Endothelial cell of umbilical vein (primary cell): Measurements from ENCODE around the gene HP1BP3. TPM values are rescaled to one million over a fixed set of nuclear protein-coding genes. Genes with fewer than 3 reads are reported as not detected.

Experiments used
- BruUV-seq: library from RNA; stranded (reverse); fragments of 400-500 nt; replicated peaks from 2 replicates; lab custom pipeline; 2021; lab: Mats Ljungman, UMichigan
- CTCF ChIA-PET: fragments of 300-600, 350-600 bp; sonication (Branson Sonifier 250); formaldehyde crosslinking; loops from one replicate; lab custom pipeline; 2021; ENCODE audit warnings: antibody characterized with exemption, inconsistent platforms; lab: Charles Lee
- POLR2A ChIA-PET: fragments of 300-600, 350-600 bp; sonication (Branson Sonifier 250); formaldehyde crosslinking; loops from one replicate; lab custom pipeline; 2021; ENCODE audit warnings: antibody characterized with exemption, inconsistent platforms; lab: Charles Lee
- DNase-seq: peaks from one replicate; pipeline ENCODE4 v3.0.0-alpha.2; 2011; ENCODE audit warnings: low read depth, low spot score
- FAIRE-seq: peaks from 2 replicates; lab custom pipeline; 2011; peaks lifted over from hg19 to GRCh38; lab: Jason Lieb, UNC
- H2AFZ ChIP-seq: 2 replicates; pipeline ENCODE4 v1.6.0; 2012; ENCODE audit warnings: low read depth, low read length, control low read depth, inconsistent platforms
- H3K27ac ChIP-seq: 2 replicates; pipeline ENCODE4 v1.5.1; 2011; ENCODE audit warnings: low read depth, mild to moderate bottlenecking, control low read depth, low read length, moderate library complexity; ENCODE audit not compliant: insufficient read depth
- H3K27me3 ChIP-seq, 2 experiments: 2 replicates each; pipeline versions ENCODE4 v1.6.0 to v1.6.1; 2011; ENCODE audit warnings: low read length in 2 of 2, mixed read lengths in 1 of 2; ENCODE audit not compliant: control insufficient read depth in 2 of 2, insufficient read depth in 2 of 2
- H3K36me3 ChIP-seq, 2 experiments: 2 replicates in 1 of 2; 3 replicates in 1 of 2; pipeline ENCODE4 v1.5.1; 2011; ENCODE audit warnings: low read length in 2 of 2, mild to moderate bottlenecking in 1 of 2, moderate library complexity in 1 of 2; ENCODE audit not compliant: control insufficient read depth in 2 of 2, insufficient read depth in 2 of 2; ENCODE audit errors: extremely low read depth in 1 of 2
- H3K4me1 ChIP-seq: 3 replicates; pipeline ENCODE4 v1.5.1; 2011; ENCODE audit warnings: mild to moderate bottlenecking, low read length; ENCODE audit not compliant: control insufficient read depth, insufficient read depth; ENCODE audit errors: extremely low read depth
- H3K4me2 ChIP-seq: 2 replicates; pipeline ENCODE4 v1.6.1; 2011; ENCODE audit warnings: low read length, control low read depth, mixed read lengths; ENCODE audit not compliant: insufficient read depth
- H3K4me3 ChIP-seq, 3 experiments: fragments of 200-600 bp in 1 of 3; sonication (generic), shearing (Covaris generic) in 1 of 3; replicated peaks in 1 of 3; 2 replicates each; pipeline ENCODE4 v1.5.1; 2011 to 2016; ENCODE audit warnings: control low read depth in 3 of 3, low read length in 3 of 3, mild to moderate bottlenecking in 2 of 3, inconsistent platforms in 1 of 3, low read depth in 1 of 3, moderate library complexity in 1 of 3; ENCODE audit not compliant: insufficient read depth in 1 of 3
- H3K79me2 ChIP-seq: 2 replicates; pipeline ENCODE4 v1.6.0; 2012; ENCODE audit warnings: low read length, inconsistent platforms; ENCODE audit not compliant: control insufficient read depth, insufficient read depth
- H3K9ac ChIP-seq: replicated peaks from 2 replicates; pipeline ENCODE3; 2011; ENCODE audit warnings: low read length, control low read depth; ENCODE audit not compliant: insufficient read depth; ENCODE audit errors: extremely low read depth
- H3K9me1 ChIP-seq: replicated peaks from 3 replicates; pipeline ENCODE4 v1.6.0; 2011; ENCODE audit warnings: mild to moderate bottlenecking, low read length; ENCODE audit not compliant: control insufficient read depth, insufficient read depth; ENCODE audit errors: extremely low read depth
- H3K9me3 ChIP-seq: replicated peaks from 2 replicates; pipeline ENCODE4 v1.5.1; 2012; ENCODE audit warnings: low read length, inconsistent platforms; ENCODE audit not compliant: control insufficient read depth, insufficient read depth
- H4K20me1 ChIP-seq: replicated peaks from 2 replicates; pipeline ENCODE3; 2011; ENCODE audit warnings: mild to moderate bottlenecking, low read length; ENCODE audit not compliant: control insufficient read depth, insufficient read depth; ENCODE audit errors: extremely low read depth
- EZH2 ChIP-seq: IDR thresholded peaks from 2 replicates; pipeline ENCODE4 v1.6.1; 2012; ENCODE audit warnings: borderline replicate concordance, low read depth, mild to moderate bottlenecking, moderate library complexity, low read length, inconsistent platforms; ENCODE audit not compliant: severe bottlenecking
- FOS ChIP-seq: IDR thresholded peaks from 2 replicates; pipeline ENCODE4 v1.6.1; 2011; ENCODE audit warnings: mild to moderate bottlenecking, low read length, moderate library complexity, borderline replicate concordance; ENCODE audit not compliant: insufficient read depth
- GATA2 ChIP-seq: IDR thresholded peaks from 2 replicates; pipeline ENCODE4 v1.7.0; 2011; ENCODE audit warnings: low read depth, mild to moderate bottlenecking, moderate library complexity, mixed read lengths, low read length; ENCODE audit not compliant: insufficient read length, insufficient read depth
- JUN ChIP-seq: IDR thresholded peaks from 2 replicates; pipeline ENCODE4 v1.6.1; 2011; ENCODE audit warnings: borderline replicate concordance, low read depth; ENCODE audit not compliant: insufficient read length, insufficient read depth
- MYC ChIP-seq: IDR thresholded peaks from one replicate; pipeline ENCODE4 v1.6.1; 2011; ENCODE audit warnings: mild to moderate bottlenecking, low read depth, low read length
- POLR2A ChIP-seq: IDR thresholded peaks from 2 replicates; pipeline ENCODE4 v1.6.1; 2012; ENCODE audit warnings: low read depth, mild to moderate bottlenecking, control low read depth, low read length
- POLR2AphosphoS5 ChIP-seq: IDR thresholded peaks from 2 replicates; pipeline ENCODE4 v1.6.1; 2012; ENCODE audit warnings: low read depth, mild to moderate bottlenecking, control low read depth, low read length, moderate library complexity; ENCODE audit not compliant: insufficient read depth
- dilution Hi-C: fragments of 300-500 bp; cut with MboI; formaldehyde crosslinking; loops from one replicate; pipeline ENCODE4 v1.15.0; 2019; ENCODE audit warnings: low sequenced_read_pairs; ENCODE audit not compliant: extremely low pct_ligation_motif_present
- intact Hi-C: fragments of 100-400 bp; cut with micrococcal nuclease; formaldehyde crosslinking; loops from one replicate; pipeline ENCODE4 v1.10.0; 2022
- polyA plus RNA-seq, 4 experiments: library from polyadenylated mRNA; depleted of rRNA in 3 of 4; stranded (reverse) in 3 of 4; unstranded in 1 of 4; fragments of >200 nt; gene quantifications; 2 replicates each; pipeline versions ENCODE4 v1.2.1 to v1.2.3, GENCODE V29; 2011 to 2012; ENCODE audit warnings: missing spikeins in 1 of 4
- total RNA-seq: library from RNA; stranded (reverse); gene quantifications from 2 replicates; pipeline ENCODE4 v1.2.3, GENCODE V29; 2021
- TF ChIP-seq, protein P1 (sequence below), 2 donors: IDR thresholded peaks; 1 replicate in 1 of 2; 2 replicates in 1 of 2; pipeline ENCODE4 v1.5.1; 2011; ENCODE audit warnings: low read length in 2 of 2, mild to moderate bottlenecking in 2 of 2, moderate library complexity in 2 of 2, control low read depth in 1 of 2, inconsistent platforms in 1 of 2, low read depth in 1 of 2; ENCODE audit not compliant: insufficient read depth in 1 of 2; ENCODE audit errors: extremely low read depth in 1 of 2
- TF ChIP-seq, protein P2 (sequence below): IDR thresholded peaks from 2 replicates; pipeline ENCODE4 v1.6.1; 2011; ENCODE audit not compliant: insufficient read depth, insufficient read length

Gene HP1BP3
- total and polyA plus RNA-seq, 2 donors (not counting 3 experiments of a cell fraction or from before 2014, with no cell fraction given): 87.2 to 231 TPM

- Histone ChIP-seq H3K79me2 (no peaks in the 10 kb centered on the region), H2AFZ (no peak overlapping the region), H3K9ac (no peak overlapping the region), H4K20me1 (no peaks in the 10 kb centered on the region), H3K36me3 (peaks cover 0 to 5% of the 10 kb centered on the region in 2 experiments), H3K27me3 (no peaks in the 10 kb centered on the region), H3K9me3 (no peaks in the 10 kb centered on the region), H3K4me1 (no peaks in the 10 kb centered on the region), H3K4me3 (no peak overlapping the region), H3K9me1 (no peaks in the 10 kb centered on the region), H3K27ac (no peak overlapping the region), H3K4me2 (no peak overlapping the region)
- no TSS peak for BruUV-seq
- no peak for TF ChIP-seq MYC
- TF ChIP-seq POLR2AphosphoS5: no peak
- TF ChIP-seq JUN: no peak
- no peak for TF ChIP-seq EZH2
- TF ChIP-seq, protein P1, sequence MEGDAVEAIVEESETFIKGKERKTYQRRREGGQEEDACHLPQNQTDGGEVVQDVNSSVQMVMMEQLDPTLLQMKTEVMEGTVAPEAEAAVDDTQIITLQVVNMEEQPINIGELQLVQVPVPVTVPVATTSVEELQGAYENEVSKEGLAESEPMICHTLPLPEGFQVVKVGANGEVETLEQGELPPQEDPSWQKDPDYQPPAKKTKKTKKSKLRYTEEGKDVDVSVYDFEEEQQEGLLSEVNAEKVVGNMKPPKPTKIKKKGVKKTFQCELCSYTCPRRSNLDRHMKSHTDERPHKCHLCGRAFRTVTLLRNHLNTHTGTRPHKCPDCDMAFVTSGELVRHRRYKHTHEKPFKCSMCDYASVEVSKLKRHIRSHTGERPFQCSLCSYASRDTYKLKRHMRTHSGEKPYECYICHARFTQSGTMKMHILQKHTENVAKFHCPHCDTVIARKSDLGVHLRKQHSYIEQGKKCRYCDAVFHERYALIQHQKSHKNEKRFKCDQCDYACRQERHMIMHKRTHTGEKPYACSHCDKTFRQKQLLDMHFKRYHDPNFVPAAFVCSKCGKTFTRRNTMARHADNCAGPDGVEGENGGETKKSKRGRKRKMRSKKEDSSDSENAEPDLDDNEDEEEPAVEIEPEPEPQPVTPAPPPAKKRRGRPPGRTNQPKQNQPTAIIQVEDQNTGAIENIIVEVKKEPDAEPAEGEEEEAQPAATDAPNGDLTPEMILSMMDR (IDR thresholded peaks at IDR 0.05; ENCODE audit: extremely low read depth in 1 of 2, insufficient read depth in 1 of 2, low read depth in 1 of 2, low read length in 2 of 2): no peak
- TF ChIP-seq GATA2: no peak
- TF ChIP-seq, protein P2, sequence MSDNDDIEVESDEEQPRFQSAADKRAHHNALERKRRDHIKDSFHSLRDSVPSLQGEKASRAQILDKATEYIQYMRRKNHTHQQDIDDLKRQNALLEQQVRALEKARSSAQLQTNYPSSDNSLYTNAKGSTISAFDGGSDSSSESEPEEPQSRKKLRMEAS: no peak
- TF ChIP-seq POLR2A: no peak
- TF ChIP-seq FOS: no peak
- ChIA-PET CTCF (interaction anchor here (0.6 kb wide), 1 partner anchor 303 kb away, joined by 4 read pairs; no protein-coding TSS in a partner anchor), POLR2A (interaction anchor here (0.6 to 0.7 kb wide), 2 partner anchors 113 to 364 kb away, joined by 3 read pairs; no protein-coding TSS in a partner anchor)
- intact Hi-C loops: no loop called here
- dilution Hi-C loops: no loop called here
- FAIRE-seq (no peak), DNase-seq (no peak)
These were observed 34.4 kb upstream of the HP1BP3 start for GRCh38 chr1:20821466-20821865.
